Measurements from ENCODE around the gene SH3PXD2B.

Gene SH3PXD2B

DNA sequence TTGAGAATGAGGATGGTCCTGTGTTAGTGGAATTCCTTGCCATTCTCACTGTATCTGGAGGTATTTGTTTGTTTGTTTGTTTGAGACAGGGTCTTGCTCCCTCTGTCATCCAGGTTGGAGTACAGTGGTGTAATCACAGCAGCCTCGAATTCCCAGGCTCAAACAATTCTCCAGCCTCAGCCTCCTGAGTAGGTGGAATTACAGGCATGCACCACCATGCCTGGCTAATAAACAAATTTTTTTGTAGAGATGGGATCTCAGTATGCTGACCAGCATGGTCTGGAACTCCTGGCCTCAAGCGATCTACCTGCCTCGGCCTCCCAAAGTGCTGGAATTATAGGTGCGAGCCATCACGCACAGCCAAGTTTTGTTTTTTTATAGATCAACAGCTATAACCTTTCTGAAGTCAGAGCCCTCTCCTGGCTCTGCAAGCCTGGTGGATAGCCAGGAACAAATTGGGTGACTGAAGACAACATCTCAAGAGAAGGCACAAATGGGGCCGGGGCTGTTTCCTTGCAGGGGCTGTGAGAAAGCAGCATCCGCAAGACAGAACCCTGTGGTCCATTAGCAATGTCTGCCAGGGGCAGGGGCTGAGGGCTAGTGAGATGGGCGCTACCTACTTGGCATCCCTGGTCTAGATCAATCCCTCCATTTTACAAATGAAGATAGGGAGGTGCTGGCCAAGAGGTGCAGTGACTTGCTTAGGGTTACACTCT lies 18.8 kb downstream of the SH3PXD2B start:
- DNase-seq = no peak

DNA sequence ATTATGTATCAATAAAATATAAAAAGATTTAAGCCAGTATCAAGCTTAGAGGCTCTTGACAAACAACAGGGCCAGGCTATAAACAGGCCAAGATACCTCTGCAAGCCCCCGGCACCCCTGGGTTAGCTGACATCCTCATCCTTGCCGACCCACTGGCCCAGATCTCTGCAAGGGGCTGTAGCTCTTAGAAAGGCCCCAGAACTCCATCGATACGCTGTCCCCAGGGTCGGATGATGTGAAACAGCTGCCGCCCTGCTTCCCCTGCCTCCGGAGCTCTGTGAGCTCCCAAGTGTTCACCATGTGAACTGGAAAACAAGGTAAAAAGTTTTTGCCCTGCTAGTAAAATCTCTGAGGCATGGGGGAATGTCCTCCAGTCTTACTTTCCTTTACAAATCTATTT lies 20.1 kb downstream of the SH3PXD2B start:
- no peak for DNase-seq

GRCh38 chr5:172433513-172433912 lies 20.8 kb downstream of the SH3PXD2B start:
- no peak for DNase-seq

GRCh38 chr5:172433071-172433470 lies 21.3 kb downstream of the SH3PXD2B start:
- DNase-seq = no peak

DNA sequence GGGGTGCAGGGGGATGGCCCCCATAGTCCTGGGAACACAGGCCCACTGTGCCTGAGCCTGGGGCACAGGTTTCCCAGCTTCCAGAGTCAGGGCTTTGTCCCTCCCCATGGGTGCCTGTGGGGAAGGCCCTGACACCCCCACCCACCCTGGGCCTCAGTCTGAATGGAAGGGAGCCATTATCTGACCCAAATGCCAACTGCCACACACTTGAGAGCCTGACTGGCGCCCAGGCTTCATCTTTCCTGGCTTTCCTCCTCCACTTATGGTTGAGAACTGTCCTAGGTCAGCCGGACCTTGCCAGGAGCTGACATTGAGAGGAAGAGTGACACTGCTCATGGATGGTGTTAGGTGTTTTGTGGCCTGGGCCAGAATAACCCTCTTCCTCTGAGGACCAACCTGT lies 24.0 kb downstream of the SH3PXD2B start:
- DNase-seq = no peak

DNA sequence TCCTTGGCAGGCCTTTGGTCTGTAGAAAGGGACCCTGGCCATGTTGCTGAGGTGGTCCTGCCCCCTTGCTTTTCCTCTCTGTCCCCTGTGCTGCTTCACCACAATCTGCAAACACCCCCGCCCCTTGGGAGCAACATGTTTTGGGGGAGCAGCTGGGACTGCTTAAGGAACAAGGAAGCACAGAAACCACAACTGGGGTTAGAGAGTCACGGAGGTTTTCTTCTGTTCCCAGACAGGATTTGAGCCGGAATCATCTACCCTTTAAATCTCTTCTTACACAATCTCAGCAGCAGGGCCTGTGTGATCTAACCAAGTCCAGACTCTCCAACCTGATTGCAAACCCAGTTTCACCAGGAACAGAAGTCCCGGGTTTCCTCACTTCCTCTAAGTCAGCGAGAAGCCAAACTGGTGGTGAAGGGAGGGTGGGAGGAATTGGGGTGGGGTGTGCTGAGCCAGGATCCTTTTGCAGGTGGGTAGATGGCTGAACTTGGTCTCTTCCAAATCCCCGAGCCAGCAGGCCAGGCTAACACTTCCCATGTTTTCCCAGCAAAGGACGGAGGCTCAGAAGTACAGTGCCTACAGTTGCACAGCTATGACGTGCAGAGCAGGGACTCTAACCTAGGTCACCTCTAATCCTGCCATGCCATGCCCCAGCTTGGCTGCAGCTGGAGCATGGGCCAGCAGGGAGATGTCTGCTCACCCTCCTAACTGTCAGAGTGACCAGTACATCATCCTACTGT lies 25.0 kb downstream of the SH3PXD2B start:
- no peak for DNase-seq

- no peak for DNase-seq
Measured at GRCh38 chr5:172428224-172429166, 25.8 kb downstream of the SH3PXD2B start.

GRCh38 chr5:172427202-172427601 lies 27.1 kb downstream of the SH3PXD2B start:
- DNase-seq = no peak

- no peak for DNase-seq
Measured at GRCh38 chr5:172426086-172426485, 28.2 kb downstream of the SH3PXD2B start.

- no peak for DNase-seq
Measured at GRCh38 chr5:172425402-172425801, 28.9 kb downstream of the SH3PXD2B start.

- no peak for DNase-seq
Measured at GRCh38 chr5:172424808-172425207, 29.5 kb downstream of the SH3PXD2B start.

GRCh38 chr5:172424111-172424490 lies 30.2 kb downstream of the SH3PXD2B start:
- no peak for DNase-seq

GRCh38 chr5:172423379-172424110 lies 30.8 kb downstream of the SH3PXD2B start:
- DNase-seq = no peak

- no peak for DNase-seq
Measured at GRCh38 chr5:172422255-172422654, 32.1 kb downstream of the SH3PXD2B start.

GRCh38 chr5:172421020-172421419 lies 33.3 kb downstream of the SH3PXD2B start:
- no peak for DNase-seq

- no peak for DNase-seq
Measured at GRCh38 chr5:172420235-172420939, 33.9 kb downstream of the SH3PXD2B start.

DNA sequence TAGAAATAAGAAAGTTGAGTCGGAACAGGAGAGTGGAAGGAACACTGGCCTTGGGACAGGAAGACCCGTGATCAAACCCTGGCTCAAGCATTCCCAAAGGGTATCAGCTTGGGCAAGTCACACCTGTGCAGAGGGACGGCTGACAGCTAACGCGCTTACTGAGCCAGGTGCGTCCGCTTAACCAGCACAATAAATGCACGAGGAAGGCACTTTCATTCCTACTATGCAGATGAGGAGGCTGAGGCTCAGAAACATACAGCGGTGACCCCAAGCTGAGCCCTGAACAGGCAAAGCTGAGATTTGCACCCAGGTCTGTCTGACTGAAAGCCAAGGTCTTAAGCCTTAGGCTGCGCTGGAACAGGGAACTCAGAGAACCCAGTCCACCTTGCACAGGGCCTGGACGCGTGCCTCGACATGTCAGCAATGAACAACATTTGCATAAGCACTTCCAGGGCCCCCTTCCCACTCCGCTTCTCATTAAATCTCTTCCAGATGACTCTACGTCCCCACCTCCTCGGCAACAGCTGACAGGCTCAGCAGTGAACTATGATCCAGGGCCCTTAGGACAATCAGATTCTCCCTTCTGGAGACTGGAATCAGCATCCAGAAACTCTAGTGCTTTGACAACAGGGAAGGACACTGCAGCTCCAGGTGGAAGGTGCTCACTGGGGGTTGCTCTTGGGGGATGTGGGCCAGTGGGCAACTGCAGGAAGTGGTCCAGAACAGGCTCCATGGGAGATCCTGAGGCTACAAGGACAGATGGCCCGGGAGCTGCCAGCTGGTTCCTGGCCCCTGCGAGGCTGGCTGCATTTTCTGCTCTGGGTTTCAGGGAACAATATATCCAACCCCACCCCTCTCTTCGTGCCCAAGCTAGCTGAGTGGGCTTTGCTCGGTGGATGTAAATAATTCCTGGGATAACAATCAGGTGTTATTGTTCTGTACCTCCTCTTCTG lies 35.2 kb downstream of the SH3PXD2B start:
- no peak for DNase-seq

- peak; percentile 93 for DNase-seq
Measured at GRCh38 chr5:172417983-172418630, 36.2 kb downstream of the SH3PXD2B start.

DNA sequence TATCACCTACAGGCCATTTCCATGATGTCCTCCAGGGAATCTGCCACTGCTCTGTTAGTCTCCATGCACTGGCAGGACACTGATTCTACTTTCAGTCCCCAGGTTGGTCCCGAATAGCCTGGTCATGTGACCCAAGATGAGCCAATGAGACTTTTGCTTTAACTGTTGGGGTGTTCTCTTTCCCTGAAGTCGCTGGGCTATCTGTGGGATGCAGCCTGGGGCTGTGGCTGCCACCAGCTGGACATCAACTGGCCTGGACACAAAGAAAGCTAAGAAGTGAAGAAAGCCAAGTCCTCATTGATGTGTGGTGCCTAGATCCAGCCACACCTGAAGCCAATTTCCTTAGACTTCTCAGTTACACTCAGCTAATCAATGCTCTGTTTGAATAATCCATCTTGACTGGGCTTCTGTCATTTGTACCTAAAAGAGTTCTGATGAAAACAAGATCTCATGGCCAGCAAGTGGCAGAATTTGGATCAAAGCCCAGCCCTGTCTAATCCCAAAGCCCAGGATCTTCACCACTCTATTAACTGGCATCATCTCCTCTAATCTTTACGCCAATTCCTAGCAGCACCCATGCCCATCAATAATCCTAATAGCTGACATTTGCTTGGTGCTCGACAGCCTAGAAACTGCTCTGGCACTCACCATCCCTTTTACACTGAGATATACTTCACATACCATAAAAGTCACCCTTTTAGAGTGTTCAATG lies 37.0 kb downstream of the SH3PXD2B start:
- no peak for DNase-seq
